GM18861 (cell line): ENCODE measurements around the gene TNS1.

Experiments used
- ATAC-seq: cut with Tn5 transposase; IDR thresholded peaks from one replicate; pipeline ENCODE4 v1.9.1; 2021; ENCODE audit not compliant: unreplicated experiment

The TNS1 gene

DNA sequence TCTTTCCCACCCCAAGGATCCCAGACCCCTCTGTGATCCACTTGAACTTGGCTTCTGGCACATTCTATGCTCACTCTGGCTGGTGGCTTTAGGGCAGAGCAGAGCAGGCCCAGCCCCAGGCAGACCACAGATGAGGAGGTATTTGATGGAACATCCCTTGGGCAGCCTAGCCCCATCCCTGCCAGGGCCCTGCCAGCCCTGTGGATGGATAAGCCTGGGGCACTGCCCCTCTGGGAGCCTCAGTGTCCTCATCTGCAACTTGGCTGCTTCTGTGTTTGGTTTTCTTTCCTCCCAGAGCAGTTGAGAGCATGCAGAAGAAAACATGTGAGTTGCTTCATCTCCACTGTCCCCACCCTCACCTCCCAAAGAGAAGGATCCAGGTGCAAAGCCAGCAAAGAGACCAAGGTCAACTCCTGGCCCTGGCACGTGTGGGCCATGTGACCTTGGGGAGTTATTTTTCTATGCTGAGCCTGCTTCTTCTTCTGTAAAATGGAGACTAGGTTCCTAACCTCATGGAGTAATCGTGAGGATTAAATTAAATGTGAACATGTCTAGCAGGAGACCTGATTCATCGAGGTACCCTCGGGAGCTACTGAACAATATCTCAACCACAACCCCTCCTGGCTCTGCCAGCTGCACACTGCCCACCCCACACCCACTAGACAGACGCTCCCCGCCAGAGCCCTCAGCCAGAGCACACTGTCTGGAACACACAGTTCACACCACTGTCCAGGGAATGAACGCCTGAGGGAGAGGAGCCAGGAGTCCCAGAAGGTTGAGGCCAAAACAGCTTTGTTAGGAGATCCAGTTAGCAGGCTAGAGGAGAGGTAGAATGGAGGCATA lies 14.6 kb upstream of the TNS1 start:
- ATAC-seq: no peak

DNA sequence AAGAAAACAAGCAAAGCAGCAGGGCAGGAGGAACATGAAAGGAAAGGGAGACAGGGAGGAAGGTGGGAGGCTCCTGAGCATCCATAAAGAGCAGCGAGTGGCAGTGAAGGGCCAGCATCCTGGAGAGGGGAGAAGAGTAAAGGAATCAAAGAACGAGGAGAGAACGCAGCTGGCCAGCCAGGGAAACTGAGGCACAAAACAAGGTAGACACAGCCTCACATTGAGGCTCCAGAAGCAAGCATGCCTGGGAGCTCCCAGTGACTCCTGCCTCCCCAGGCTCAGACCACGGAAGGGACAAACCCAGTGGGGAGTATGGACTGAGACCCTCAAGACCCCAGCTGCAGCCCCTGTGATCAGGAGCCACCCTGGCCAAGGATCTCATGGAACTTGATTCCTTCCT lies 14.0 kb upstream of the TNS1 start:
- ATAC-seq: no peak

DNA sequence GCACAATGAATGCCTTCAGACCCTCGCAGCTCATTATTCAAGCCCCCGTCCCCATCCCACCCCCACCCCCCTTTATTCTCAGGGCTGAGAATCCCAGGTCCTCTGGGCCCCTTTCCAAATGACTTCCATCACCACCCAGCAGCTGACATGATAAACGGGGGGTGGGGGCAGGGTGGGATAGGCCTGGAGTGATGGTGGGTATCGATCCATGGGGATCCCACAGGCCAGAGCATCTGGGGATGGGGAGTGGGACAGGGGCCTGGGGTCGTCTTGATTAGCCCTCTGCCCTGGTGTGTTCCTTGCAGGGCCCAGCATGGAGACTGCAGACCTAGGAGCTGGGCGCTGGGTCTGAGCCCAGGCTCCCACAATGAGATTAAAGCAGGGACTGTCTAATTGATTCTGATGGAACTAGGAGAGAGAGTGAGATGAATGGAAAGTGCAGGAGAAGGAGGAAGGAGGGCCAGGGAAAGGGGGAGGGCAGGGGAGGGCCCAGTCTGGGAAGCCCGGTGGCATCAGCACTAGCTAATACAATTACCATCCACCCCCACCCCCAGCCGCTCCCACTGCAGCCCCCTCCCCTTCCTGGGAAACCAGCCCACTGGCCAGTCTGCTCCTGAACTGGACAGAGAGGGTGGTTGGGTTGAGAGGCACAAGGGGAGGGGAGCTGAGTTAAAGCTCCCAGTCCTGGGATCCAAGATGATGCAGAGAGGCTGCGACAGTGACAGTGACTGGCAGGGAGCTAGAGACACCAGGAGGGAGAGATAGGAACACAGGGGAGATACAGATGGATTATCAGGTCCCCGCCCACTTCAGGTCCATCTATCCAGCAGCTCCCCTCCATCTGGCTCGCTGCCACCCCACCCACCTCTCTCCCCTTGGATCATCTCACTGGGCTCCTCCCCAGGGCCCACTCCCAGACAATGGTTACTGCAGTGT lies 13.1 kb upstream of the TNS1 start:
- ATAC-seq: no peak

DNA sequence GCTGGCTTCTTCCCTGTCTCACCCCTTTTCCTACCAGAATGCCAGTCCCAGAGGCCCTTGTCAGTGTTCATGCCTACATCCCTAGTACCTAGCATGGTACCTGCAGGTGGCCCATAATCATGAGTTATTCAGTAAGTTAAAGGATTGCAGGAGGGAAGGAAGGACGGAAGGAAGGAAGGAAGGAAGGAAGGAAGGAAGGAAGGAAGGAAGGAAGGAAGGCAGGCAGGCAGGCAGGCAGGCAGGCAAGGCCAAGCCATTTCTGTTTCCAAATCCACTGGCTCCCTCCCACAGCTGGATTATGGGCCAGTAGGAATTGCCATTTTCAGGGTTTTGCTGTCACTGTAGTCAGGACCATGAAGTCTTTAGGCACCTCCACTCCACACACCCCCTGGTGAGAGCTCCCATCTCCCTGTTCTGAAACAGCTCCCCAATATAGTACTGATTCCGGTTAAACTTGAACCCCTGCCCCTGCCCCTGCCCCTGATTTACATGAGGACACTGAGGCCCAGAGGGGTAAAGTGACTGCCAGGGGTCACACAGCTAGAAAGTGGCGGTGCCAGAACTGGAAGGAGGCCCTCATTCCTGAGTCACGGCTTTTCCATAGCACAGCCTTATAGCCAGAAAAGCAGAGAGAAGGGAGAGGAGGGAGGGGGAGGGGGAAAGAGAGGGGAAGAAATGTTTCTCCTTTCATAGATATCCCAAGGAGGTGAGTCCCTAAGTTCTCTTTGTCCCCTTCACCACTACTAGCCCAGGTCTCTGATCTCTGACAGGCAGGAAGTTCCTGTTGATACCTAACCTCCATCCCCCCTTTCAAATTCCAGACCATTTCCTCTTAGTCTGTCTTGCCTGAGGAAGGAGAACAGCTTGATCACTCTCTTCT lies 12.2 kb upstream of the TNS1 start:
- no peak for ATAC-seq

DNA sequence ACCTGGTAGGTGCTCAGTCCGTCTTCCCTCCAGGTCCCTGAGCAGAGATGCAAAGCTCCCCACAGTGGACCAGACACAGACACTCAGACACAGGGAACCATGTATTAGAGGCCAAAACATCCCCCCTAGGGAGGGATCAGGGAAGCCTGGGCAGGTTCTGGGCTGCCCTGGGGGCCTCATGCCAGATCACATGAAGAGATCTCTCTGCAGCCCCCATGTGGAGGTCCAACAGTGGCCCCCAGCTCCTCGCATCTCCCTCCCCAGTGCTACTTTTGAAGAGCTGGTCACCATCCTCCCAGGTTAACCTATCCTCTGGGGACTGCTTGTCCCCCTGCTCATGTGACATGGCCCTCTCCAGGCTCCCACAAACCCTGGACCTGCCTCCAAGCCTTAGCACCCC lies 10.5 kb upstream of the TNS1 start:
- no peak for ATAC-seq

DNA sequence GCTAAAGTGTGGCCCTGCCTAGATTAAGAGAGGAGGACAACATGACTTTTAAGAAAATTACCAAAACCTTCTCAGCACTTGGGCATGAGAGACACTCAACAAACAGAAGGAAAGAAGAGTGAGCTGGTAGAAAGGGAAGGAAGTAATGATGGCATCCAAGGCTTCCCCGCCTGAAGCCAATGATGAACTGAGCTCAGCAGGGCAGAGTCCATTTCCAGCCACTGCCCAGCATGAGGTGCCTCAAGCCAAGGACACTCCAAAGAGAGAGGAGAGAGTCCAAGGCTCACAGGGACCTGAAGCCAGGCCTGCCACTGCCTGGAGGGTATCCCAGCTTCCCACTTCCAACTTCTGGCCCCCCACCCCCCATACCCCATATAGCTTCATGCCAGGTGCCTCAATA lies 9.5 kb upstream of the TNS1 start:
- ATAC-seq: no peak

DNA sequence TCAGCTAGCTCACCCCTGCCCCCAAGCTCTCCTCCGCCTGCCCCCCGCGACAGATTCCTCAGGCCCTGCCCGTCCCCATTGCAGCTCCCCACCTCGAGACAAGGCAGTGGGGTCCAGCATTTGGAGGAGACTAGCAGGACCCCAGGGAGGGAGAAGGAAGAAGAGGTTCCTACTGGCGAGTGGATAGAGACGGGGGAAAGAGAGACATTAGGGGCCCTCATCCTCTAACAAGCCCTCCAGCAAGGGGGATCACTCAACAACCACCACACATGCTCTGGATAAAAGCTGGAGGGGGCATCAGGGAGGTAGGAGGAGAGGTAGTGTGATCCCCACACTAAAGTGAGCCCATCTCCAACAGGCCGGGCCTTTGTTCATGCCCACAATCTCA lies 8.9 kb upstream of the TNS1 start:
- ATAC-seq: no peak

DNA sequence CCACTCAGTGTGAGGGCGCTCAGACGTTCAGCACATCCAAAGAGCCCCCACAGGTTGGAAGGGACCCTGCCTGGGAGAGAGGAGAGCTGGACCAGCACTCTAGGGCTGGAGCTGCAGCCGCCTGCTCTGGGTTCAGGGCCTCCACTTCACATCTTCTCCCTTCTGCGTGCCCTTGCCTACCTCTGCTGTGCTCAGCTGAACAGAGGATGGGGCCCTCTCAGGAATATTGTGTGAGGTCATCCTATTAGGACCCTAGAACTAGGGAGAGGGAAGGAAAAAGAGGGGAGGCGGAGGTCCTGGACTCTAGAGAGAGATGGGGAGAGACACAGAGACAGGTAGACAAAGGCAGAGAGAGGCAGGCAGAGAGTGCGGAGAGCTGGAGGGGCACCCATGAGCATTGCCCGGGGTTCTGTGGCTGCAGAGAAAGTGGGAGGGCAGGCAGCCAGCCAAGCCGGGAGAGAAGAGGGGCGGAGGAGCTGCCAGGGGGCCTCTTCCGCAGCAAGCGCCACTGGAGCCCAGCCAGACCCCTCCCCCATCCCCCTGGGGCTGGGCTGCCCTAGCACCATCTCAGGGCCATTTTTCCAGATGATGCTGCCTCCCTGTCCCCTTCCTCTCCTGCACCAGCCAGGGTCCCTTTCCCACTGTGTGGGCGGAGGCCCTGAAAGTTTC lies 8.3 kb upstream of the TNS1 start:
- no peak for ATAC-seq

DNA sequence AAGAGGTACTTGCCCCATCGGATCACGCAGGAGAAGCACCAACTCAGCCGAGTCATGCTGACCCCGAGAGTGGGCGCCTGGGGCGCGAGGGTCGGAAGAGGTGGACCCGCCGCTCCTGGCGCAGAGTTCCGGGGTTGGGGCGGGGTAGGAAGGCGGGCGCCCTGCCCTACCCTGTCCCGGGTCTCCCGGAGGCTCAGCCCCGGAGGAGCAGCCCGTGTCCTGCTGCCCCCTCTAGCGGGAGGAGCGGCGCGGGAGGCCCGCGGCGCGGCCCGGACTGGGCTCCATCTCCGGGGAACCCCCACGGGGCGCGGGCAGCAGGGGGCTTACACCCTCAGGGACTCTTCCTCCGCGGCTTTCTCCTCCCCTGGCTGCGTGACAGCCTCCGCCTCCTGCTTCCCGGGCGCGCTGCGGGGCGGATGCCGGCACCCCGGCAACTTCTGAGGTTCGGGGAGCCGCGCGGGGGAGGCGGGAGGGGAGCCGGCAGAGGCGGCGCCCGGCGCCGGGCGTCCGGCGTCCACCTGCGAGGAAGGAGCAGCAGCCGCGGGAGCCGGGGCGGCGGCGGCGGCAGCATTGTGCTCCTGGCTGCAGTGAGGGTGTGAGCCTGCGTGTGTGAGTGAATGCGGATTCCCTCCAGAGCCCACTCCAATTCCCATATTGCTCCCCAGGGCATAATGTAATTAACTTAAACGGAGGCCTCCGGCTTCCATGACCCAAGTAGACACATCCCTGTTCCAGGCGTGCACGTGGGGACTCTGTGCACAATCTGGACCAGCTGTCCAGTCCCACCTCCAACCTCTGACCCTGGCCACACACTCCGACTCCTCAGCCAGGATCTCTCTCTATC lies 7.6 kb upstream of the TNS1 start:
- ATAC-seq: no peak

DNA sequence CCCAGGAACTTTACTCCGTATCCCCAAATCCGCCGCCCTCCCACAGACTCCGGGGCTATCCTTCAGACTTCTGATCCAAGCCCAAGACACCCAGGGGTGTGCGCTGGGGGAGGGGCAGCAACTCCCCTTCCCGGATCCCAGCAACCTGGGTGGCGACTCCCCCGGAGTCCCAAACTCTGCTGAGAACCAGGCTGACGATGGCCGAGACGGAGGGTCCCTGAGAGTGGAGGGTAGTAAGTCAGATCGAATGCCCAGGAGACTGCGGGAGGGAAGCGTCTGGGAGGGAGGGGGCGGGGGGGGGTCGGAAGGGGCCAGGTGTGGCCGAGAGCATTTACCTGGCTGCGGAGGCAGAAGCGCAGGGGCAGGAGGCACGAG lies 7.0 kb upstream of the TNS1 start:
- ATAC-seq: no peak

DNA sequence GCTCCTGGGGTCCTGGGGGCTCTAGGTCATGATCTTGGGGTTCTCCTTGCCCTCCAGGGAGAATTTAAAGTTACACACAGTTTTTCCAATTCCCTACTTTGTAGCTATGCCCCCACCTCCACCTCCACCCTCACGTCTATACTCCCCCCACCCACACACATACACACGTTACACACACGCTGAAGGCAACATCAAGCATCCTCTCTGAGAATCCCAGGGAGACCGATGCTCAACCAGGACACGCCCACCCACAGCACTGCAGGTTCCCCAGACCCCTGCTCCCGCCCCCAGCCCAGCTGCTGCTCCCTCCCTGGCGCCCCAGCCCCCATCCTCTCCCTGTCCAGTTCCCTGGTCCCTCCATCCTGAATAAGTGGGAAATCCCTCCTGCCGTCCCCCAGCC lies 6.4 kb upstream of the TNS1 start:
- ATAC-seq: no peak

DNA sequence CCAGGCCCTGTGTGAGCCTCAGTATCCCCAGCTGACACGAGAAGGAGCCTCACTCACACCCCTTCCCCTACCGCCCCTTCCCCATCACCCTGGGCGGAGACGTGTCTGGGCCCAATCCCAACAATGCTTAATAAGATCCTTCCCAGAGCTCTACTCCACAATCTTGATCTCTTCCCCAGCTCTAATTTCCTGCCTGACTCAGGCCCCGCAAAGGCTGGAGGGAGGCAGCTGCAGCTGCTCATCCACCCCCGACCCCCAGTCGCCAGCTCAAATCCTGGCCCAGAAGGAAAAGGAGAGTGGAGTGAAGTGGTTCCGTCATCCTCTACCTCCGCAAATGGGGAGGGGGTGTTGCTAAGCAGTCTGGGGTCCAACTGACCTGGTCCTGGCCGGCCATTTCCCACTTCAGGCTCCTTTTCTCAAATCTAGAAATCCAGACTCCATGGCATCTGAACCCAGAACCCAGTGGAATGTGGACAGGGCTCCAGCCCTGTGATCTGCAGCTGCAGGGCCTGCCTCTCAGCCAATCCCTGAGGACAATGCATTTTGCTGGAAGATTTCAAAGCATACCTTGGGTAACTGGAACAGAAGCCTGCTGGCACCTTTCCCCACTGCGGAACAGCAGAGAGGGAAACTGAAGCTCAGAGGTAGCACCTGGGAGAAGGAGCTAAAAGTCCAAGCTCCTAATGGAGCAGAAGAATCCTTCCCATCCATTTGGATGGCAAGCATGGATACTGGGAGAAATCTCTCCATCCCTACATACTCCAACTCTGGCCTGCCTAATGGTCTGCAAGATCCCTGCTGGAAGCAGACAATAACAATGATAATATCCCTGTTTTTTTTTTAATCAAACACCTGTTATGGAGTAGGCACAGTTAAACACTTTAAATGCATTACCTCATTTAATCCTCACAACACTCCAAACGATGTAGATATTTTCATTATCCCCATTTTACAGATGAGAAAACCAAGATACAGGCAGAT lies 5.6 kb upstream of the TNS1 start:
- ATAC-seq: no peak

DNA sequence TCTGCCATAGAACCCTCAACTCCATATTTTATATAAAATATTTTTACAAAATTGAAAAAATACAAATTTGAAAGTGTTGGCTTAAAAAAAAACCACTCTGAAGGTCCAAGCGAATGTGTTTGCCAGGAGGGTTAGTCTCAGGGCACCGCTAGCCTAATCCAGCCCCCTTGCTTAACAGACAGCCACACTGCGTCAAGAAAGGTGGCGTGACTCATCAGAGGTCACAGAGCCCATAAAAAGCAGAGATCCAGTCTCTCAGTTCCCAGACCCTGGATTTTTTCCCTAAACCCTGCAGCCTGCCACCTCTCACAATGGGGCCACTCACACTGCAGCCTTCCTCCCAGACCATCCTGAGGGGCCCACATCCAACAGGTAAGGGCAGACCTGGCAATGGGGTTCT lies 3.9 kb upstream of the TNS1 start:
- no peak for ATAC-seq

DNA sequence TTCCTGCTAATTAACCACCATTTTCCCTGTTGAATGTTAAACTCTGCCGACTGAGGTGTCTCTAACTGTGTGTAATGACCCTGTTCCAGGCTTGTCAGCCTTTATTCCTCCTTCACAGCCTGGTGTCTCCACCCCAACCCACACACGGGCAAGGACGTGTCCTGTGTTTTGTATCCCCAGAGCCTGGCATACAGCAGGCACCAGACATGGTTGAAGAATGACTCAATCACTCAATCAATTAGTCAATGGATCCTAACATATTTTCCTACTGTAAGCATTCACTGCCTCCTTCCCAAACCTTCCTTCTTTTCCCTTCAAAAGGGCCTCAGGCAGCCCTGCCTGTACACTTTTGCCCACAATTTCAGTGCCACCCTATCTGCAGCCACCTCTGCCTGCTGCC lies 2.7 kb upstream of the TNS1 start:
- no peak for ATAC-seq

DNA sequence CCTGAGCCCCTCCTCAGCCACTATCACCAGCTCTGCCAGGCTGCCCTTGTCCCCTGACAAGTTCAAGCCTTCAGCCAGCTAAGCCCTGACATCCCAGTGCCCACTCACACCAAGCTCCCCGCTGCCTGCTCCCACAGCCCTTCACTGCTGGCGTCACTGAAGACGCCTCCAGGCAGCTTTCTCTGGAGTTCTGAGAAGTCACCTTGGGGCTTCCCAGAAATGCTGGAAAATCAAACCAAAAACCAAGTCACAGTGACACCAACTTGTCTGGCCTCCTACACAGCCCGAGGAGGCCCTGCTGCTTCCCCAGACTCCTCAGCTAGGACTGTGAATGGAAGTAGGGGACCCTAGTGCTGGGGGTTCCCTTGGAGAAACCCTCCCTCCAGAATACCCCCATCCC lies 2.2 kb upstream of the TNS1 start:
- no peak for ATAC-seq

DNA sequence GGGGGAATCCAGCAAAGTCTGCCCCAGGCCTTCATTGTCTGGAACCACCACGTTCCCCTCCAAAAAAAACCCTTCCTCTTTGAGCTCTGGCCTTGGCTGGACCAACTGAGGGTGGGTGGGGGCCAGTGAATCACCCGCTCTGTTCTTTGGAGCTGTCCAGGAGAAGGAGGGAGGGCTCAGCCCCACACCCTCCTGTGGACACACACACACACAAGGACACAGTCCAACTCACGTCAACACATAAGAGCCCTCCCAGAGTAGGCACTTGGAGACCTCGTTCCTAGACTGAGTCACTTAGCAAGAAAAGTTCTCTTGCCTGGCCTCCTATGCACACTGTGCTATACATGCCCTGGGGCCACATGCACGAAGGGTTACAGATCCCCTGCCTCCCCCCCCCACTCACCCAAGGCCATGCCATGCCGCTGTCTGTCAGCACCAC lies 1.2 kb upstream of the TNS1 start:
- no peak for ATAC-seq

DNA sequence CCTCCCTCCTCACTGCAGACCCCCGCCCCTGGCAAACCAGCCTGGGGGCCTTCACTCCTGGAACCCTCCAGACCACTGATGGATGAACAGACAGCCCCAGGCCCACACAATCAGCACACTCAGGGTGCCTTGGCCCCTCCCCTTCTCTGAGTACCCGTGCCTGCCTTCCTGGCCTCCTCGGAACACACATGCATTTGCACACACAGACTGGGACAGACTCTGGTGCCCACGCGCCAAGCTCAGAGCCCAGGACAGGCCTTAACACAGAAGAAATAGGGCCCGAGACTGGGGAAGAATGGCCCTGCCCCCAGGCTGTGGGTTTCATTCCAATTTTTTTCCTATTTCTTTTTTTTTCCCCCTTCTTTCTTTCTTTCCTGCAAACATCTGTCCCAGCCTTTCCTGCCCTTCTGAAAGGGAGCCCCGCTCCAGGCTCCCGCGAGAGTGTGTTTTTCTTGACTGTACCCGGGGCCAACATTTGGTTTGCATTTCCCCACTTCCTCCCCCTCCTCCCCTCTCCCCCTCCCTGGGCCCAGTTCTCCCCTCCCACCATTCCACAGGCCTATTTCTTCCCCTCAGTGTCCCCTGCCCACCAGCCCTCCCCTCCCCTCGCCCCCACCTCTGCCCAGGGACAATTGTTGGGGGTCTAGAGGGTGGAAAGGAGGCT lies 618 bp upstream of the TNS1 start:
- ATAC-seq: no peak
